Large intestine (tissue), 3 donors: ENCODE measurements around the gene PCBP3. TPM values are rescaled to one million over a fixed set of nuclear protein-coding genes. Genes with fewer than 3 reads are reported as not detected.
"Not testable (repeated sequence)": the region's sequence is repeated elsewhere in the genome, so short reads cannot be mapped to it uniquely, and the experiment has no call there.

Source experiments
- DNase-seq, 2 donors: peaks; one replicate each; pipeline versions ENCODE4 v3.0.0 to v3.0.0-alpha.2; 2013
- H3K27ac ChIP-seq: one replicate; pipeline ENCODE4 v1.5.1; 2013; ENCODE audit warnings: low read length
- H3K27me3 ChIP-seq: 2 replicates; pipeline ENCODE4 v1.6.1; 2013; ENCODE audit warnings: low read length; ENCODE audit not compliant: control insufficient read depth, insufficient read depth
- H3K36me3 ChIP-seq: 2 replicates; pipeline ENCODE4 v1.6.1; 2013; ENCODE audit warnings: low read length; ENCODE audit not compliant: control insufficient read depth, insufficient read depth
- H3K4me1 ChIP-seq: one replicate; pipeline ENCODE4 v1.6.1; 2013; ENCODE audit warnings: low read length; ENCODE audit not compliant: control insufficient read depth, insufficient read depth
- H3K4me3 ChIP-seq: one replicate; pipeline ENCODE4 v1.5.1; 2013; ENCODE audit warnings: low read length
- H3K9me3 ChIP-seq: one replicate; pipeline ENCODE4 v1.6.1; 2013; ENCODE audit warnings: mild to moderate bottlenecking, low read depth, low read length, moderate library complexity; ENCODE audit not compliant: control insufficient read depth
- WGBS: methylation state at CpG from one replicate; pipeline ENCODE4 v1.1.5; 2013; ENCODE audit warnings: low lambda C conversion rate; ENCODE audit not compliant: insufficient coverage; 5-methylcytosine and 5-hydroxymethylcytosine counted together
- polyA plus RNA-seq: library from polyadenylated mRNA; unstranded; fragments of 120-200 nt; gene quantifications from one replicate; pipeline ENCODE4 v1.2.1, GENCODE V29; 2013

Gene PCBP3
- polyA plus RNA-seq, 1 donor, result 7.4 TPM

GRCh38 chr21:45945868-45946210 is 302.3 kb downstream of the PCBP3 start:
- no peak for DNase-seq

DNA sequence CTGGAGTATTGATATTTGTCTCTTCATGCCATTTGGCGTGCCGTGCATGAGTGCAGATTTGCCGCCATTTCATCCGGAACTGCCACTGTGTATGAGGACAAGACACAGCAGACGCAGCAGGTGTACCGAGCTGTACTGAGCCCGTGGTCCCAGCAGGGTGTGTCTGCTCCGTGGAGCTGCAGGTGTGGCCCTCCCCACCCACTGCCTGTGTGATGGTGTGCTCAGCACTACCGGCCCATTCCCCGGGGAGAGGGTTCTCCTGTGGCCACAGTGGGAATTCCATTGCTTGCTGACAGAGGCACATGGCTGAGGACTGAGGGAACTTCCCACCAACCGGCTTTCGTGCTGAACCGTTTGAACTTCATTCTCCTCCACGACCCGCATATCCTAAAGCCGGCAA is 303.8 kb downstream of the PCBP3 start:
- no peaks in the 10 kb centered on the region for H3K27me3 ChIP-seq
- H3K4me3 ChIP-seq, result no peak overlapping the region
- H3K4me1 ChIP-seq, result no peaks in the 10 kb centered on the region
- WGBS, result no CpG with 5 or more reads among the region's 16 CpGs
- H3K36me3 ChIP-seq, result no peaks in the 10 kb centered on the region
- DNase-seq, result no peak
- no peaks in the 10 kb centered on the region for H3K9me3 ChIP-seq
- no peak overlapping the region for H3K27ac ChIP-seq

More at GRCh38 chr21:45945868-45946210, 302.3 kb downstream of the PCBP3 start:
- Histone ChIP-seq H3K4me3 (no peak overlapping the region), H3K36me3 (no peaks in the 10 kb centered on the region), H3K27me3 (no peaks in the 10 kb centered on the region), H3K4me1 (no peaks in the 10 kb centered on the region), H3K9me3 (no peaks in the 10 kb centered on the region), H3K27ac (no peak overlapping the region)
- WGBS, result no CpG with 5 or more reads among the region's 12 CpGs

DNA sequence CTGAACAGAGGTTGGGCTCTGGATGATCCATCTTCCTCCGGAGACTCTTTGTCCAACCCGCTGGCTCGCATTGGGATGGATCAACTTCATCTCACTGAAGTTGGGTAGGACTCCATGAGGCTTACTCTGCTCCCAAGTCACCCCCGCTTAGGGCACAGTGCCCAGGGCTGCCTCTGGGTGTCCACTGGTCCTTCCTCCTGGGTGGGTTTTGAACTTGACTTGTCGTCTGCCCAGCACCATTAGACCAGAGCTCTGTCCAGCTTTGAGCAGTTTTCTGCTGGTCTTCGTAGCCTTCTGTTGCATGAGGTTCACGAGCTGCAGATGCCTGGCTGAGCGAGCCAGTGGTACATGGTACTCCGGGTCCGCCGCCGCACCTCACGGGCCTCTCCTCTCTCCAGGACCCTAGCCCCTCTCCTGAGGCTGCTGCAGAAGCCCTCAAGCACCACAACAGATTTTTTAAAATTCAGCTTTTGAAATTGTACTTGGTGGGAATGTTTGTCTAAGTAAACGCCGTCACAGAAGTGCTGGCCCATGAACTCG is 304.3 kb downstream of the PCBP3 start:
- no peak overlapping the region for H3K27ac ChIP-seq
- H3K36me3 ChIP-seq, result no peaks in the 10 kb centered on the region
- DNase-seq, result no peak
- no peaks in the 10 kb centered on the region for H3K27me3 ChIP-seq
- no peaks in the 10 kb centered on the region for H3K9me3 ChIP-seq
- WGBS, result no CpG with 5 or more reads among the region's 16 CpGs
- no peak overlapping the region for H3K4me3 ChIP-seq
- no peaks in the 10 kb centered on the region for H3K4me1 ChIP-seq

DNA sequence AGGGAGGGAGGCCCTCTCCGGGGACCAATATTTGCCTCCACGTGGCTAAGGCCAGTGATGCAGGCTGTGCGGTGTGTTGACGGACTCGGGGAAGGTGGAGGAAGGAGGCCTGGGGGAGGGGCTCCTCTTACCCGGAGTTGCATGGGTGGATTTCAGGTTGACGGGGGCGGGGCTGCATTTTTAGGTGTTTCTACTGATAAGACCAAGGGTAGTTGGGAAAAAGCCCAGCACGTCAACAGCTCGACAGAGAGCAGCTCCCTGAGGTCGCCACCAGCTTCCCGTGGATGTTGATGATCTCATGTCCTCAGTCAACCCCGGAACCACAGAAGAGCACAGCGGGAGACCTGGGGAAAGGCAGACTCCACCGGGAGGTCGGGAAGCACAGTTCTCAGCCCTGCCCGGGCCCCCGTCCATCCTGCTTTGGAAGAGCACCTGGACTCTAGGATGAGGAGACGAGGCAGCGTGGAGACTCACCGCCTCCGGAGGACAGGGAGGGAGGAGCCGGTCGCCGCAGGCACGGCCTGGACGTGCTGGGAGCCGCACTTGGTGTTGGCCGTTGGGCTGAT is 305.1 kb downstream of the PCBP3 start:
- H3K27me3 ChIP-seq, result no peaks in the 10 kb centered on the region
- H3K4me3 ChIP-seq, result no peak overlapping the region
- no peaks in the 10 kb centered on the region for H3K9me3 ChIP-seq
- DNase-seq, result no peak
- whole genome bisulfite sequencing, result no CpG with 5 or more reads among the region's 29 CpGs
- H3K36me3 ChIP-seq, result no peaks in the 10 kb centered on the region
- no peak overlapping the region for H3K27ac ChIP-seq
- H3K4me1 ChIP-seq, result no peaks in the 10 kb centered on the region

- Histone ChIP-seq H3K9me3 (no peaks in the 10 kb centered on the region), H3K36me3 (no peaks in the 10 kb centered on the region), H3K27me3 (no peaks in the 10 kb centered on the region), H3K4me1 (no peaks in the 10 kb centered on the region), H3K27ac (no peak overlapping the region), H3K4me3 (no peak overlapping the region)
- no peak for DNase-seq
- no CpG with 5 or more reads among the region's 35 CpGs for WGBS
Observed at GRCh38 chr21:45949928-45950739, 306.6 kb downstream of the PCBP3 start.

DNA sequence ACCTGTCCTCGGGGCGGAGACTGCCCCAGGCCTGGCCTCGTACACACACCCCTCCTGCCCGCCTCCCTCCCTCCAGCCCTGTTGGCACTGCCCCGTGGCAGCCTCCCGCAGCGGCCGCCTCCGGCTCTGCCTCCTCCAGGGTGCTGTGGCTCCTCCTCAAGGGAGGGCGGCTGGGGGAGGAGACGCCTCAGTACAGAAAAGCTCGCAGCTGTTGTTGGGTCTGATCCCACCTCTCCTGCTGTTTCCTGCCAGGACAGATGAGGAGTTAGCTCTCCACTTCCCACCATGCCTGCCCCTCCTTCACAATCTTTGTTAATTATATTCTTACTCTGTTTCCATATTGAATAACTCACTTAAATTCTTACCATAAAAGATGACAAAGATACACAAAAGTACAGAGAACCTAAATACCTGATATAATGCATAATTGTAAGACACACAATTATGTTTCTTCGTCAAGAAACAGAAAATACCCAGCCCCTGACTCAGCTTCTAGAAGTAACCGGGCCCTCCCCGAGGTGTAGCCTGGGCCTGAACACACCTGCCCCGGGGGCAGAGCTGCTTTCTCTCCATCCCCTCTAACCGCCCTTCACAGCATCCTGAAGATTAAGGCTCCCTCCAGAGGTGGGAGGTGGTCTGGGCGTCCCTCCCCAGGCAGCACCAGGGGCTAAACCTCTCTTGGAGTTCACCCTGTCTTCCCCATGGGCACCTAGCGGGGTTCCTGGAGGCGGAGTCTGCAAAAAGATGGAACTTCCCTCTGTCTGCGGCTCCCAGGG is 307.4 kb downstream of the PCBP3 start:
- DNase-seq, result peak; percentile 28 to 36
- Histone ChIP-seq H3K4me1 (no peaks in the 10 kb centered on the region), H3K27me3 (no peaks in the 10 kb centered on the region), H3K4me3 (no peak overlapping the region), H3K36me3 (no peaks in the 10 kb centered on the region), H3K27ac (no peak overlapping the region), H3K9me3 (no peaks in the 10 kb centered on the region)
- whole genome bisulfite sequencing, result no CpG with 5 or more reads among the region's 21 CpGs

- no CpG with 5 or more reads among the region's 15 CpGs for WGBS
- no peak overlapping the region for H3K27ac ChIP-seq
- no peak for DNase-seq
- H3K4me3 ChIP-seq, result no peak overlapping the region
- no peaks in the 10 kb centered on the region for H3K36me3 ChIP-seq
- H3K27me3 ChIP-seq, result peaks cover 4% of the 10 kb centered on the region
- H3K9me3 ChIP-seq, result no peaks in the 10 kb centered on the region
- no peaks in the 10 kb centered on the region for H3K4me1 ChIP-seq
Observed at GRCh38 chr21:45951676-45952075, 308.2 kb downstream of the PCBP3 start.

GRCh38 chr21:45952527-45952926 is 309.0 kb downstream of the PCBP3 start:
- WGBS, result no CpG with 5 or more reads among the region's 10 CpGs
- not testable (repeated sequence) for H3K4me3 ChIP-seq, H3K4me1 ChIP-seq, H3K27me3 ChIP-seq, H3K9me3 ChIP-seq, DNase-seq, H3K36me3 ChIP-seq
- peak overlapping the region; percentile 42 for H3K27ac ChIP-seq

GRCh38 chr21:45952974-45953373 is 309.4 kb downstream of the PCBP3 start:
- no peak for DNase-seq
- no peak overlapping the region for H3K4me3 ChIP-seq
- H3K36me3 ChIP-seq, result no peaks in the 10 kb centered on the region
- WGBS, result 14% methylated on average over 1 of the region's 11 CpGs
- H3K9me3 ChIP-seq, result no peaks in the 10 kb centered on the region
- peak overlapping the region; percentile 42 for H3K27ac ChIP-seq
- peaks cover 6% of the 10 kb centered on the region for H3K27me3 ChIP-seq
- no peaks in the 10 kb centered on the region for H3K4me1 ChIP-seq

GRCh38 chr21:45954261-45954660 is 310.7 kb downstream of the PCBP3 start:
- 20% methylated on average over 1 of the region's 12 CpGs for WGBS
- no peaks in the 10 kb centered on the region for H3K36me3 ChIP-seq
- DNase-seq, result no peak
- H3K9me3 ChIP-seq, result no peaks in the 10 kb centered on the region
- H3K27ac ChIP-seq, result peak overlapping the region; percentile 39
- H3K4me3 ChIP-seq, result no peak overlapping the region
- H3K27me3 ChIP-seq, result peaks cover 6% of the 10 kb centered on the region
- H3K4me1 ChIP-seq, result no peaks in the 10 kb centered on the region
